HepG2 (cell line): Measurements from ENCODE around the gene HCFC1R1. TPM values are rescaled to one million over a fixed set of nuclear protein-coding genes. Genes with fewer than 3 reads are reported as not detected.

Experiments used
- AGO2 ChIP-seq: fragments of 200-400 bp; formaldehyde crosslinking; optimal IDR thresholded peaks from 2 replicates; pipeline ENCODE3; 2017; ENCODE audit warnings: mild to moderate bottlenecking, low read depth, low read length, moderate library complexity
- CCDC6 ChIP-seq: sonication (generic); formaldehyde crosslinking; IDR thresholded peaks from 2 replicates; pipeline ENCODE4 v1.8.1; 2022; ENCODE audit warnings: mild to moderate bottlenecking, missing genetic modification reagents, moderate library complexity
- NR1H2 ChIP-seq: sonication (generic); formaldehyde crosslinking; IDR thresholded peaks from 2 replicates; pipeline ENCODE4 v1.8.1; 2022; ENCODE audit warnings: low read depth, missing genetic modification reagents, borderline replicate concordance
- RBFOX2 ChIP-seq: fragments of 200-400 bp; formaldehyde crosslinking; IDR thresholded peaks from 2 replicates; pipeline ENCODE4 v1.6.1; 2017; ENCODE audit warnings: low read depth, mild to moderate bottlenecking, low read length
- SRSF1 ChIP-seq: fragments of 200-400 bp; formaldehyde crosslinking; optimal IDR thresholded peaks from 2 replicates; pipeline ENCODE3; 2017; ENCODE audit warnings: mild to moderate bottlenecking, low read depth, low read length, moderate library complexity
- WIZ ChIP-seq: sonication (generic); formaldehyde crosslinking; IDR thresholded peaks from 2 replicates; pipeline ENCODE4 v1.5.1; 2020; ENCODE audit warnings: mild to moderate bottlenecking, missing genetic modification reagents
- ZNF501 ChIP-seq: sonication (generic); formaldehyde crosslinking; IDR thresholded peaks from 2 replicates; pipeline ENCODE4 v1.5.1; 2020; ENCODE audit warnings: mild to moderate bottlenecking, moderate library complexity, missing genetic modification reagents
- ZNF768 ChIP-seq: sonication (generic); formaldehyde crosslinking; IDR thresholded peaks from 2 replicates; pipeline ENCODE4 v1.4.0; 2020; ENCODE audit warnings: missing genetic modification reagents
- polyA plus RNA-seq, 8 experiments: library from polyadenylated mRNA; depleted of rRNA in 3 of 8; stranded (reverse) in 7 of 8; unstranded in 1 of 8; fragments of >200 nt; fragmentation: Illumina TruSeq in 4 of 8; extraction: Trizol in 4 of 8; gene quantifications; 2 replicates each; pipeline versions ENCODE4 v1.2.1 to v1.2.3, GENCODE V29; 2011 to 2016; ENCODE audit warnings: low read depth in 4 of 8, missing spikeins in 1 of 8, mixed read lengths in 1 of 8; ENCODE audit not compliant: insufficient read depth in 1 of 8
- total RNA-seq, 5 experiments: library from RNA; depleted of rRNA; stranded (reverse); fragments of >200 nt; fragmentation: Illumina TruSeq; extraction: Trizol; gene quantifications; 2 replicates each; pipeline ENCODE4 v1.2.3, GENCODE V29; 2016; ENCODE audit warnings: low read depth in 1 of 5
- TF ChIP-seq, protein P1 (sequence below): sonication (generic); formaldehyde crosslinking; IDR thresholded peaks from 2 replicates; pipeline ENCODE4 v1.5.1; 2020; ENCODE audit warnings: mild to moderate bottlenecking, missing genetic modification reagents, moderate library complexity
- TF ChIP-seq, protein P2 (sequence below): sonication (generic); formaldehyde crosslinking; IDR thresholded peaks from 2 replicates; pipeline ENCODE4 v1.8.0; 2022; ENCODE audit warnings: missing genetic modification reagents, mild to moderate bottlenecking, moderate library complexity, borderline replicate concordance

The HCFC1R1 gene
- total and polyA plus RNA-seq, 2 of the 13 experiments (the other 11 are each of a cell fraction or from before 2014, with no cell fraction given) = 13.8 to 16.1 TPM

DNA sequence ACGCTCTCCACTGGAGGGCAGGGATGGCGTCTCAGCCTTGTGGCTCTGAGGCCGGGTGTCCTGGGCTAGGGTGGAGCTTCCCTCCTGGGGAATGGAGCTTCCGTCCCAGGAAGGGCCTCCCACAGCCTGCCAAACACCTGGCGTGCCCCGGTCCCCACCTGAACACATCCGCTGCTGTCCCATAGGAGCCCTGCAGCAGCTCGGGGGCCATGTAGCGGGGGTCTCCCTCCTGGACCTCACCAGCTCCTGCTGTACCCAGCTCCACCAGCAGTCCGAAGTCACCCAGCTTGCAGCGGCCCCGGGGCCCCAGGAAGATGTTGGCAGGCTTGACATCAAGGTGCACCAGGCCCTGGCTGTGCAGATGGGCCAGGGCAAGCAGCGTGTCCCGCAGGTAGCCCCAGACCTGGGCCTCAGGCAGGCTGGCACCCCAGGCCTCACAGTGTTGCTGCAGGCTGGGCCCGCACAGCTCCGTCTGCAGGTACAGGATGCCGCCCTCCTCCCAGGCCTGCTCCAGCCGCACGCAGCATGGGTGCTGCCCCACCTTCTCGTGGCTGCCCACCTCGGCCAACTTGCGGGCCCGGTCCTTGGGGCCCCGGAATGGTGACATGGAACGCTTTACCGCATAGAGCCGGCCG is 48.5 kb downstream of the HCFC1R1 start (continued):
- TF ChIP-seq, protein P1, sequence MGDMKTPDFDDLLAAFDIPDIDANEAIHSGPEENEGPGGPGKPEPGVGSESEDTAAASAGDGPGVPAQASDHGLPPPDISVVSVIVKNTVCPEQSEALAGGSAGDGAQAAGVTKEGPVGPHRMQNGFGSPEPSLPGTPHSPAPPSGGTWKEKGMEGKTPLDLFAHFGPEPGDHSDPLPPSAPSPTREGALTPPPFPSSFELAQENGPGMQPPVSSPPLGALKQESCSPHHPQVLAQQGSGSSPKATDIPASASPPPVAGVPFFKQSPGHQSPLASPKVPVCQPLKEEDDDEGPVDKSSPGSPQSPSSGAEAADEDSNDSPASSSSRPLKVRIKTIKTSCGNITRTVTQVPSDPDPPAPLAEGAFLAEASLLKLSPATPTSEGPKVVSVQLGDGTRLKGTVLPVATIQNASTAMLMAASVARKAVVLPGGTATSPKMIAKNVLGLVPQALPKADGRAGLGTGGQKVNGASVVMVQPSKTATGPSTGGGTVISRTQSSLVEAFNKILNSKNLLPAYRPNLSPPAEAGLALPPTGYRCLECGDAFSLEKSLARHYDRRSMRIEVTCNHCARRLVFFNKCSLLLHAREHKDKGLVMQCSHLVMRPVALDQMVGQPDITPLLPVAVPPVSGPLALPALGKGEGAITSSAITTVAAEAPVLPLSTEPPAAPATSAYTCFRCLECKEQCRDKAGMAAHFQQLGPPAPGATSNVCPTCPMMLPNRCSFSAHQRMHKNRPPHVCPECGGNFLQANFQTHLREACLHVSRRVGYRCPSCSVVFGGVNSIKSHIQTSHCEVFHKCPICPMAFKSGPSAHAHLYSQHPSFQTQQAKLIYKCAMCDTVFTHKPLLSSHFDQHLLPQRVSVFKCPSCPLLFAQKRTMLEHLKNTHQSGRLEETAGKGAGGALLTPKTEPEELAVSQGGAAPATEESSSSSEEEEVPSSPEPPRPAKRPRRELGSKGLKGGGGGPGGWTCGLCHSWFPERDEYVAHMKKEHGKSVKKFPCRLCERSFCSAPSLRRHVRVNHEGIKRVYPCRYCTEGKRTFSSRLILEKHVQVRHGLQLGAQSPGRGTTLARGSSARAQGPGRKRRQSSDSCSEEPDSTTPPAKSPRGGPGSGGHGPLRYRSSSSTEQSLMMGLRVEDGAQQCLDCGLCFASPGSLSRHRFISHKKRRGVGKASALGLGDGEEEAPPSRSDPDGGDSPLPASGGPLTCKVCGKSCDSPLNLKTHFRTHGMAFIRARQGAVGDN (CRISPR knock-in tag) = no peak
- TF ChIP-seq ZNF501 (CRISPR knock-in tag) = no peak
- no peak for TF ChIP-seq NR1H2 (CRISPR knock-in tag)
- TF ChIP-seq SRSF1 = no peak
- peak; percentile 68; the same call in 1 of the 2 replicates for TF ChIP-seq ZNF768 (CRISPR knock-in tag)
- TF ChIP-seq WIZ (CRISPR knock-in tag) = no peak
- peak; percentile 55; the same call in 1 of the 2 replicates for TF ChIP-seq RBFOX2
- TF ChIP-seq CCDC6 = no peak
- peak; percentile 82 for TF ChIP-seq AGO2
- TF ChIP-seq, protein P2, sequence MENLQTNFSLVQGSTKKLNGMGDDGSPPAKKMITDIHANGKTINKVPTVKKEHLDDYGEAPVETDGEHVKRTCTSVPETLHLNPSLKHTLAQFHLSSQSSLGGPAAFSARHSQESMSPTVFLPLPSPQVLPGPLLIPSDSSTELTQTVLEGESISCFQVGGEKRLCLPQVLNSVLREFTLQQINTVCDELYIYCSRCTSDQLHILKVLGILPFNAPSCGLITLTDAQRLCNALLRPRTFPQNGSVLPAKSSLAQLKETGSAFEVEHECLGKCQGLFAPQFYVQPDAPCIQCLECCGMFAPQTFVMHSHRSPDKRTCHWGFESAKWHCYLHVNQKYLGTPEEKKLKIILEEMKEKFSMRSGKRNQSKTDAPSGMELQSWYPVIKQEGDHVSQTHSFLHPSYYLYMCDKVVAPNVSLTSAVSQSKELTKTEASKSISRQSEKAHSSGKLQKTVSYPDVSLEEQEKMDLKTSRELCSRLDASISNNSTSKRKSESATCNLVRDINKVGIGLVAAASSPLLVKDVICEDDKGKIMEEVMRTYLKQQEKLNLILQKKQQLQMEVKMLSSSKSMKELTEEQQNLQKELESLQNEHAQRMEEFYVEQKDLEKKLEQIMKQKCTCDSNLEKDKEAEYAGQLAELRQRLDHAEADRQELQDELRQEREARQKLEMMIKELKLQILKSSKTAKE (CRISPR knock-in tag) = no peak
